OCI-M1 (cell line): Measurements from ENCODE around the gene CHRM3.

ENCODE experiments used
- DNase-seq: peaks from one replicate; lab custom pipeline; 2025; lab: John Stamatoyannopoulos, UW

Gene CHRM3

GRCh38 chr1:239413916-239414315 lies 27.5 kb downstream of the CHRM3 start:
- DNase-seq, result no peak

- no peak for DNase-seq
These were observed 30.9 kb downstream of the CHRM3 start for GRCh38 chr1:239417221-239417620.

- no peak for DNase-seq
These were observed 31.7 kb downstream of the CHRM3 start for GRCh38 chr1:239417986-239418640.

- DNase-seq, result peak; percentile 17
These were observed 32.3 kb downstream of the CHRM3 start for GRCh38 chr1:239418681-239419080.

GRCh38 chr1:239421811-239422210 lies 35.4 kb downstream of the CHRM3 start:
- peak; percentile 64 for DNase-seq

GRCh38 chr1:239422818-239423217 lies 36.5 kb downstream of the CHRM3 start:
- no peak for DNase-seq

GRCh38 chr1:239426821-239427475 lies 40.6 kb downstream of the CHRM3 start:
- DNase-seq, result no peak

GRCh38 chr1:239427712-239428111 lies 41.3 kb downstream of the CHRM3 start:
- no peak for DNase-seq

- DNase-seq, result no peak
These were observed 41.8 kb downstream of the CHRM3 start for GRCh38 chr1:239428120-239428710.

- DNase-seq, result no peak
These were observed 42.8 kb downstream of the CHRM3 start for GRCh38 chr1:239429163-239429562.

GRCh38 chr1:239432255-239432654 lies 45.9 kb downstream of the CHRM3 start:
- DNase-seq, result no peak

GRCh38 chr1:239434181-239434580 lies 47.8 kb downstream of the CHRM3 start:
- DNase-seq, result no peak
